ENCODE measurements around the gene KIF5C. TPM values are rescaled to one million over a fixed set of nuclear protein-coding genes. Genes with fewer than 3 reads are reported as not detected.

Gene KIF5C
- total RNA-seq, 8 experiments from 2014 or later: 0.31 to 271 (median 222) TPM

DNA sequence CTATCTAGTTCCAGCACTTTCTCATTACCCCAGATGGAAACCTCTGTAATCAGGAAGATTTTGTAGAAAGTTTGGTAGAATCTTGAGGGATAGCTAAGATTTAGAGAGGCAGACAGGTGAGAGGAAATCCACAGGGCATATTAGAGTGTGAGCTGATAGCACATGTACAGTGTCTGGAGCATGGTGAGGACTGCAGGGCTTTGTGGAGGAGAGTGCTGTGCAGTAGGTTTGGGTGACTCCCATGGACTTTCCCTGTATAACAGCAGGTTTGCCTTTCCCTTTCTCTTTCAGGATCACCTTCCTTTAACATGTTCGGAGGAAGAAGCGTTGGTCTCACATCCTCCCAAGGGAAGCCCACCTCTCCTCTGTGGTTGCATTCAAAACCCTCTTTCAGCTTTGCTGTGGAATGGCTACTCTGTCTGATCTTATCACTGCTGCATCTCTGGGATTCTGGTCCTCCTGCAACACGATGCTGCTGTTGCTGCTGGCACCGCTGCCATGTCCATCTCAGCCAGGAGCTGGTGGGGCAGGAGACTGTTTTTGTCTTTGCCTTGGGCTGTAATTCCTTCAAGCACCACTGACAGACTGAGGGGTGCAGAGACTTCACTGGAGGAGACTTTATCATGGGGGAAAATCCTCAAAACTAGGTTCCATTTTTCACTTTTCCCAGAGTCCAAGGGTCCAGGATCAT is 7.8 kb upstream of the KIF5C start:
- WGBS, 10 experiments: 0 to 100% (median 60%) methylated on average over 1 to 4 of the region's 4 CpGs; no CpG with 5 or more reads in 5 of the 10 experiments
- no peak for ATAC-seq (replicated peaks in 6 of 8)
- H3K4me3 ChIP-seq: no peak overlapping the region
- in situ Hi-C loops (cut with MboI; ENCODE audit: low pct_unique_long_range_greater_than_20kb in 2 of 9, low sequenced_read_pairs in 9 of 9, unreplicated experiment in 9 of 9): loop anchor here in 1 of 9 experiments (25.0 kb wide), 1 partner anchor 105 kb away; no protein-coding TSS in a partner anchor
- peaks cover 2 to 10% of the 10 kb centered on the region in 2 donors for H3K4me1 ChIP-seq (replicated peaks in 1 of 2)
- H3K27ac ChIP-seq: no peak overlapping the region

DNA sequence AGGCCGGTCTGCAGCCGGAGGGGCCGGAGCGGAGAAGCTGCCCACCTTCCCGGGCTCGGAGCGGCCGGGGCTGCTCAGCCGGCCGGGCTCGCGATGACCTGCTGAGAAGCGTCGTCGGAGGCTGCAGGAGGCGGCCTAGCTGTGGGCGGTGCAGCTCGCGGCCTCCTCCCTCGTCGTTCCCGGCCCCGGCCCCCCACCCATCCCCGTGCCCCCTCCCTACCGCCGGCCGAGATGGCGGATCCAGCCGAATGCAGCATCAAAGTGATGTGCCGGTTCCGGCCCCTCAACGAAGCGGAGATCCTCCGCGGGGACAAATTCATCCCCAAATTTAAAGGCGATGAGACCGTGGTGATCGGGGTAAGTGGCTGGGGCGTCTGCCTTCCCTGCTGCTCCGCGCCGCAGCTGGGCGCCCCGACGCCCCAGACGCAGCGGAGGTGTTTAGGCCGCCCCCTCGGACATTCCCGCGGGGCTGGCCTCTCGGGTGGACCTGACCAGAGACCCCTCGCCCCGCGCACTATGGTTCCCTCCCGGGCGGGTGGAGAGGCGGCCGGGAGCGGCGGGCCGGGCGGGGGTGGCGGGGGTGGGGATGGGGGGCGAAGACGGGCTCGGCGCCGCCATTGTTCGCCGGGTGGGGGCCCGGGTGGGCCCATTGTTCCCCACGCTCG is 492 bp downstream of the KIF5C start:
- peak; percentile 12 to 72 (median 25) for ATAC-seq (replicated peaks in 6 of 8)
- in situ Hi-C loops (cut with MboI; ENCODE audit: low pct_unique_long_range_greater_than_20kb in 2 of 9, low sequenced_read_pairs in 9 of 9, unreplicated experiment in 9 of 9): no loop called here
- 5% methylated on average over 4 of the region's 74 CpGs; no CpG with 5 or more reads in 9 of the 10 experiments for WGBS, 10 experiments
- Histone ChIP-seq H3K27ac (peak overlapping the region; percentile 87 to 93), H3K4me3 (peak overlapping the region; percentile 87 to 100 (median 95)), H3K4me1 (replicated peaks in 1 of 2) (peaks cover 4 to 7% of the 10 kb centered on the region in 2 donors)

DNA sequence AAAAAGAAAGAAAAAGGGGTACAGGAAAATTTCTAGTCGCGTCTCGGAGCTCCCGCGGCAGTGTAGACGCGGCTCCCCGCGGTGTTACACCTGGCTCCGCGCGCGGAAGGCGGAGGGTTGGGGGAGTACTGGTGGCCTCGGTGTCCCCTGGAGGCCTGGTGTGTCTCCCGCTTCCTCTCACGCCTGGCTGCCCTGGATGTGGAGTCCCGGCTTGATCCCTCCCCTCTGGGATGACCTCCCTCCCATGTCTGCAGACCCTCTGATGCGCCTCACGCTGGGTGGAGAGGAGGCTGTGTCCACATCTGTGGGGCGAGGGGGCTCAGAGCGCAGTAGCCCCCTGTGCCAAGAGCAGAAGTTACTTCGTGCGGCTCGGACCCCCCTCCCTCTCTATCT is 1.2 kb downstream of the KIF5C start:
- in situ Hi-C loops (cut with MboI; ENCODE audit: low pct_unique_long_range_greater_than_20kb in 2 of 9, low sequenced_read_pairs in 9 of 9, unreplicated experiment in 9 of 9): no loop called here
- Histone ChIP-seq H3K27ac (peak overlapping the region; percentile 87 to 93), H3K4me3 (peak overlapping the region; percentile 87 to 100 (median 95)), H3K4me1 (replicated peaks in 1 of 2) (peaks cover 4 to 7% of the 10 kb centered on the region in 2 donors)
- ATAC-seq (replicated peaks in 6 of 8): peak in 5 of 8 experiments; percentile 53 to 61 (median 59)
- 0 to 30% (median 0%) methylated on average over 1 to 10 of the region's 25 CpGs; no CpG with 5 or more reads in 7 of the 10 experiments for WGBS, 10 experiments

DNA sequence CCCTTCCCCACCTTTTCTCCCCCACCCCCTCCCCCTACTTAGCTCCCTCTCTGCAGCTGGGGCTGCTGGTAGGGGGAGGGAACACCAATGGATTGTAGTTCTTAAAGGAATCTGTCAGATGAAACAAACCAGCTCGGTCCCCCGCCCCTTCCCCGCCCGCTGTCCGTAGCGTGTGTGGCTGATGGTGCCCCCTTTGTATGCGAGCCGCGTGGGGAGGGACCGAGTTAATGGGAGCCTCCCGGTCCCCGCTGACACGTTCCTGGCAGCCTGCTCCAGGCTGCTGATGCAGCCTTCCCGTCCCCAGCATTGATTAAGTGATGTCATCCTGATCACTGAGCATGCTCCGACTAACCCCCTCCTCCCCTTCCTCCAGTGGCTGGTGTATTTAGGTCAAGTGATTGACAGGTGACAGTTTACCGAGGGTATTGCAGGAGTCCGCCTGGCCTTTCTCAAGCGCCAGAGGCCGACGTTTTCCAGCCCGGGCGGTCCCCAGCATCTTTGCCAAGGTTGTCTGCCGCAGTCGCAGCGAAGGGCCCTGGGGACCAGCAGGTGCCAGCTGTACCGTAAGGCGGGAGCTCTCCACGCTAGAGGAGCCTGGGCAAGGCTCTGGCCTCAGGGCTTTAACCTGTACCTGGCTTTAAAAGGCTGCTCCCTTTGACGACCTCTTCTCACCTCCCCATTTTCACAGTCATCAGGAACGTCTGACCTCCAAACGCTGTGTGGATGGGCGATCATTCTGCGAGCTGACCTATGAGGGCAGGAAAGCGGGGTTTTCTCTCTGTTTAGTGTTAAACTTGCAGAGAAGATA is 1.8 kb downstream of the KIF5C start:
- H3K27ac ChIP-seq: peak overlapping the region; percentile 87 to 93
- peaks cover 4 to 7% of the 10 kb centered on the region in 2 donors for H3K4me1 ChIP-seq (replicated peaks in 1 of 2)
- in situ Hi-C loops (cut with MboI; ENCODE audit: low pct_unique_long_range_greater_than_20kb in 2 of 9, low sequenced_read_pairs in 9 of 9, unreplicated experiment in 9 of 9): no loop called here
- 0 to 40% (median 15%) methylated on average over 1 to 8 of the region's 34 CpGs; no CpG with 5 or more reads in 4 of the 10 experiments for whole genome bisulfite sequencing, 10 experiments
- peak overlapping the region; percentile 87 to 100 (median 95) for H3K4me3 ChIP-seq
- peak; percentile 4 to 90 (median 88) for ATAC-seq (replicated peaks in 6 of 8)

DNA sequence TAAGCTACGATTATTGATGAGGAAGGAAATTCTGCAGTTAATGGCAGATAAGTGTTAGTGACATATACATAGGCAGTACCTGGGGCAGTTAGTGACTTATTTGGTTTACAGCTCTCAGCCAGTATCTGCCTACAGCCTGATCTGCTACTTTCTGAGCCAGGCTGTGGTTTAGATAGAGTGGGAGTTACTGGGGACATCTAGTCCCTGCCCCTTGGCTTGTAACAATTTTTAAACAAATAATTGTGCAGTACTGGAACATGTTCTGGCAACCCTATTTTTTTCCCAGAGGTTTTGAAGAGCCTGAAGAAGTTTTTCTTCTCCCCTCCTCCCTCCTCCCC is 2.3 kb downstream of the KIF5C start:
- WGBS, 10 experiments: 0 to 71% (median 28%) methylated on average over 1 of the region's 1 CpG; no CpG with 5 or more reads in 6 of the 10 experiments
- no peak for ATAC-seq (replicated peaks in 6 of 8)
- Histone ChIP-seq H3K27ac (peak overlapping the region; percentile 87 to 93), H3K4me1 (replicated peaks in 1 of 2) (peaks cover 4 to 7% of the 10 kb centered on the region in 2 donors), H3K4me3 (peak overlapping the region; percentile 87 to 100 (median 95))
- in situ Hi-C loops (cut with MboI; ENCODE audit: low pct_unique_long_range_greater_than_20kb in 2 of 9, low sequenced_read_pairs in 9 of 9, unreplicated experiment in 9 of 9): no loop called here

DNA sequence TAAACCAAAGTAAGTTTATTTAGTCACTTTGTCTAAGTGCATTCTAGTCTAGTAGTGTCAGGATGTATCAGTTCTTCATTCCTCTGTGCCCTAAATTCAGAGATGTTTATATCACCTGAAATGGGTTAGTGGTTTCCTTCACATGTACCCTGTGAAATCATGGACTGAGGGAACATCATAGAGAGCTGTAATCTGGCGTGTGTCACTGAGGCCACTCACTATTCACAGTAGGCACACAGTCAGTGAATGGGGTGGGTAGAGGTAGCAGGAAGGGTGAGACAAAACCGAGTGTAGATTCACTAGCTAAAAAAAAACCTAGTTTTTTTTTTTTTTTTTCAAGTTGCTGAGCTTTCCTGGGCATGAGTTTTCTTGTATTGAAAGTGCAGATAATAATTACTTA is 5.6 kb downstream of the KIF5C start:
- Histone ChIP-seq H3K27ac (no peak overlapping the region), H3K4me3 (no peak overlapping the region), H3K4me1 (replicated peaks in 1 of 2) (peaks cover 4 to 15% of the 10 kb centered on the region in 2 donors)
- WGBS, 10 experiments: 0 to 94% (median 10%) methylated on average over 1 to 2 of the region's 2 CpGs; no CpG with 5 or more reads in 6 of the 10 experiments
- in situ Hi-C loops (cut with MboI; ENCODE audit: low pct_unique_long_range_greater_than_20kb in 2 of 9, low sequenced_read_pairs in 9 of 9, unreplicated experiment in 9 of 9): no loop called here
- ATAC-seq (replicated peaks in 6 of 8): no peak

DNA sequence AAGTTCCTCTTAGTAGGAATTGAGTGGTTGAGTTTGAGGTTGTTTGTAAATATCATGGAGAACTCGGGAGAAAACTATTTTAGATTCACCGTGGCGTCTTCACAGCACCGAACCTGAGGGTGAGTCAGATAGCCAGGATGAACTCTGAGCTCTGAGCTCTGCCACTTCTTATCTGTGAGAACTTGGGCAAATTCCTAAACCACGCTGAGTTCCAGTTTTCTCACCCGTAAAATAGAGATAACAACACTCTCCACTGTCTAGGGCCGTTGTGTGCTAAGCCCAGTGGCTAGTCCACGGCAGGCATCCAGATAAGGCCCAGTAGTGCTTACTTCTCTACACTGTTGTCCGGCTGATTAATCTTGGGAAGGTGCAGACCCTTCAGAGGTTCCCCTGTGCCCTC is 7.0 kb downstream of the KIF5C start:
- Histone ChIP-seq H3K4me3 (no peak overlapping the region), H3K27ac (no peak overlapping the region), H3K4me1 (replicated peaks in 1 of 2) (peaks cover 4 to 23% of the 10 kb centered on the region in 2 donors)
- in situ Hi-C loops (cut with MboI; ENCODE audit: low pct_unique_long_range_greater_than_20kb in 2 of 9, low sequenced_read_pairs in 9 of 9, unreplicated experiment in 9 of 9): no loop called here
- ATAC-seq (replicated peaks in 6 of 8): no peak
- WGBS, 10 experiments: 58 to 100% (median 80%) methylated on average over 1 to 9 of the region's 9 CpGs; no CpG with 5 or more reads in 2 of the 10 experiments

DNA sequence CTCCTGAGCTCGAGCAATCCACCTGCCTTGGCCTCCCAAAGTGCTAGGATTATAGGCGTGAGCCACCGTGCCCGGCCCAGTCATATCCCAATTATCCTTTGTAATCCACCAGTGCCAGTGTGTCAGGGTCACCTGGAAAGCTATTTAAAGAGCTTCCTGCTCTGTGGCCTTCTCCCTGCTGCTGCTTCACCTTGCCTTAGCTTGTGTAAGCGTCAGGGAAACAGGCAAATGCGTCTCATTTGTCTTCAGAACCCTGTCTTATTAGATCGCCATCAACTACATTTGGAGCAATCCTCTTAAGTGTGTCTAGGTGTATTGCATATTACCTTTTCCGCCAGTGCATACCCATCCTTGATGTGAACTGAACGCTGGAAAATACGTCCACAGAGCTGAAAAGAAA is 10.2 kb downstream of the KIF5C start:
- WGBS, 10 experiments: 34 to 100% (median 87%) methylated on average over 2 to 7 of the region's 10 CpGs; no CpG with 5 or more reads in 1 of the 10 experiments
- peak overlapping the region in 1 of 2 donors; percentile 40 for H3K27ac ChIP-seq
- no peak for ATAC-seq (replicated peaks in 6 of 8)
- H3K4me1 ChIP-seq (replicated peaks in 1 of 2): peaks cover 6 to 32% of the 10 kb centered on the region in 2 donors
- in situ Hi-C loops (cut with MboI; ENCODE audit: low pct_unique_long_range_greater_than_20kb in 2 of 9, low sequenced_read_pairs in 9 of 9, unreplicated experiment in 9 of 9): no loop called here
- H3K4me3 ChIP-seq: no peak overlapping the region

DNA sequence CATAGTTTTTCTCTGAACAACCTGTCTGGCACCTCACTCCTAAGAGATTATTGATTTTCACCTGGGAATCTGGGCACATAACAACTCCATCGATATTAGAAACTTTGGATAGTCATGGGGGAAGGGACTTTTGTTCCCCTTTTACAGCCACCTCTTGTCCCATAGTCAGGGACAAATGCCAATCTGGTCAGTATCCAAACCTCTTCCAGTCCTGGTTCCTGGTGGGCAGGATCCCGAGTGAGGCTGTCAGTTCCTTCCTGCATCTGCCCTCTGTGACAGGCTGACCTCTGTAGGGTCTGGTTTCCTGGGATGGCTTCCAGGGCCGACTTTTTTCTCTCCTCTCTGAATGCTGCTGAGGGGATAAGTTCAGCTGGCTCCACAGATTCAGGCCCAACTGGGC is 11.0 kb downstream of the KIF5C start:
- no peak overlapping the region for H3K4me3 ChIP-seq
- no peak for ATAC-seq (replicated peaks in 6 of 8)
- 0 to 100% (median 73%) methylated on average over 1 to 3 of the region's 3 CpGs; no CpG with 5 or more reads in 3 of the 10 experiments for WGBS, 10 experiments
- in situ Hi-C loops (cut with MboI; ENCODE audit: low pct_unique_long_range_greater_than_20kb in 2 of 9, low sequenced_read_pairs in 9 of 9, unreplicated experiment in 9 of 9): no loop called here
- H3K4me1 ChIP-seq (replicated peaks in 1 of 2): peaks cover 6 to 32% of the 10 kb centered on the region in 2 donors
- no peak overlapping the region for H3K27ac ChIP-seq

DNA sequence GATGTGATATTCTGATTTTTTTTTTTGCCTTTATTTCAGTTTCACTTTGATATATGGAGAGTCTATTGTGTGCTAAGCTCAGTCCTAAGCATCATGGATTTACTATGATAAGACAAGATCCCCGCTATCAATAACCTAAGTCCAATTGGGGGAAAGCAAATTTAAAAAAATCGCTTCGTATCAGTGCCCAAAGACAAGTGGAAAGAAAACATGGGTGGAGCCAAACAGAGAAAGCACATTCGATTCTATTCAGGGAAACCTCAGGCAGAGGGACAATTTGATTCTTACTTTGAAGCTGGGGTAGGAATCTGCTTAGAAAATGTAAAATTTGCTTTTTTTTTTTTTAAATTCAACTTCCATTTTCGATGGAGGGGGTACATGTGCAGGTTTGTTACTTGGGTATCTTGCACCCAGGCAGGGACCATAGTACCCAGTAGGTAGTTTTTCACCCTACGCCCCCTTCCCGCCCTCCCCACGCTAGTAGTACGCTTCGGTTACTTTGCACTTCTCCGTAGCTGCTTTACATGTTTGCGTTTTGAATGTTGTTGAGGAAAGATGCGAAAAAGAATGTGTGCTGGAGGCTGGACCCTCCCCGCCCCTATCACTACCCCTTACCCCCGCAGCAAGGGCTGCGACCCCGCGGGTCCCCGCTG is 12.4 kb downstream of the KIF5C start:
- Histone ChIP-seq H3K4me1 (replicated peaks in 1 of 2) (peaks cover 6 to 32% of the 10 kb centered on the region in 2 donors), H3K4me3 (peak overlapping the region; percentile 28 to 53 (median 37)), H3K27ac (peak overlapping the region; percentile 73 to 89)
- WGBS, 10 experiments: 0 to 50% (median 16%) methylated on average over 3 to 14 of the region's 19 CpGs; no CpG with 5 or more reads in 1 of the 10 experiments
- ATAC-seq (replicated peaks in 6 of 8): peak in 6 of 8 experiments; percentile 18 to 59 (median 28)
- in situ Hi-C loops (cut with MboI; ENCODE audit: low pct_unique_long_range_greater_than_20kb in 2 of 9, low sequenced_read_pairs in 9 of 9, unreplicated experiment in 9 of 9): no loop called here

DNA sequence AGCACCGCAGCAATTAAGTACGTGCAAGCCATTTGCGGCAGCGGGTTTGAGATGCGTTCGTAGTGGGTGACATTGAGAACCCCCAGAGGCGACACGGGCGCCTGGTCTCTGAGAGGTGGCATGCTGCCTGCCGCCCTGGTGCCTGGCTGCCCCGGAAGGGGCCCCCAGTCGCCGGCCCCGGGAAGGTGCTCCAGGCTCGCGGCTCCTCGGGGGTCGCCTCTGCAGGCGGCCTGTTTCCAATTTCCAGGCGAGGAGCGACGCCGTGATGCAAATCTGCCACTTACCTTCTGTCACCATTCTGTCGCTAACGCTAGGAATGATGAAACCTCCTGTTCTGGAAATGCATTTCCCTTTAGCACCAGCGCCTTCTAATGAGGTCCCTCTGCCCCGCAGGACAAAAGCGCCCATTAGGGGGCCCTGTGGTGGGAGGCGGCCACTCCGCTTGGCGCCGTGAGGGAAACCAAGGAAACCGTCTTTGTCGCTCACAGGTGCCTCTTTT is 13.0 kb downstream of the KIF5C start:
- 0 to 10% (median 7%) methylated on average over 2 to 15 of the region's 34 CpGs; no CpG with 5 or more reads in 6 of the 10 experiments for WGBS, 10 experiments
- peak in 6 of 8 experiments; percentile 31 to 92 (median 90) for ATAC-seq (replicated peaks in 6 of 8)
- peak overlapping the region; percentile 28 to 53 (median 37) for H3K4me3 ChIP-seq
- H3K4me1 ChIP-seq (replicated peaks in 1 of 2): peaks cover 6 to 32% of the 10 kb centered on the region in 2 donors
- in situ Hi-C loops (cut with MboI; ENCODE audit: low pct_unique_long_range_greater_than_20kb in 2 of 9, low sequenced_read_pairs in 9 of 9, unreplicated experiment in 9 of 9): no loop called here
- H3K27ac ChIP-seq: peak overlapping the region; percentile 73 to 89

DNA sequence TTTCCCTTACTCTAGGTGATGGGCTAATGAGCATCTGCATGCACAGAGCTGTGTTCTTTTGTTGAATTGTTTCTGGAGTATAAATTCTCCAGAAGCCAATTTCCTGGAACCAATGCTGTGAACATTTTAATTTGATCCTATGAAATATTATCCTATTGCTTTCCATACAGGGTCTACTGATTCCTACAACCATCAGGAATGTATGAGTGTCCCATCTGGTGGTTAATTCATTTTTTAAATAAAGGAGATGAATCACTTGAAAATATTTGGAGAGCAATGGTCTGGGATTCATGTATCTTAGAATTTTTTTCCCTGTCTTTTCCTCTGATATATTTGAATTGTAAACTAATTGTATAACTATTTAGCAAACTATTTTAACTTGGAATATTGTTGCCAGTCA is 14.0 kb downstream of the KIF5C start:
- in situ Hi-C loops (cut with MboI; ENCODE audit: low pct_unique_long_range_greater_than_20kb in 2 of 9, low sequenced_read_pairs in 9 of 9, unreplicated experiment in 9 of 9): no loop called here
- no peak for ATAC-seq (replicated peaks in 6 of 8)

More for the DNA sequence above, 14.0 kb downstream of the KIF5C start:
- Histone ChIP-seq H3K27ac (peak overlapping the region in 1 of 2 donors; percentile 89), H3K4me3 (peak overlapping the region in 1 of 5 donors; percentile 37), H3K4me1 (replicated peaks in 1 of 2) (peaks cover 6 to 32% of the 10 kb centered on the region in 2 donors)
